Fibroblast of mammary gland (primary cell): ENCODE data around the gene ALOX5AP.
A peak's percentile ranks its signal among the peaks of the same experiment; 100 is the strongest.

Experiments
- DNase-seq: peaks from one replicate; pipeline ENCODE4 v3.0.0-alpha.2; 2010; ENCODE audit warnings: low read depth
- H3K4me3 ChIP-seq: 2 replicates; pipeline ENCODE4 v1.5.1; 2011; ENCODE audit warnings: low read depth, mild to moderate bottlenecking, low read length, moderate library complexity; ENCODE audit not compliant: control insufficient read depth
- TF ChIP-seq, protein P1 (sequence below): conservative IDR thresholded peaks from 2 replicates; pipeline ENCODE4 v1.5.1; 2011; ENCODE audit warnings: low read depth, low read length, inconsistent platforms; ENCODE audit not compliant: control insufficient read depth, insufficient read depth

ALOX5AP gene

DNA sequence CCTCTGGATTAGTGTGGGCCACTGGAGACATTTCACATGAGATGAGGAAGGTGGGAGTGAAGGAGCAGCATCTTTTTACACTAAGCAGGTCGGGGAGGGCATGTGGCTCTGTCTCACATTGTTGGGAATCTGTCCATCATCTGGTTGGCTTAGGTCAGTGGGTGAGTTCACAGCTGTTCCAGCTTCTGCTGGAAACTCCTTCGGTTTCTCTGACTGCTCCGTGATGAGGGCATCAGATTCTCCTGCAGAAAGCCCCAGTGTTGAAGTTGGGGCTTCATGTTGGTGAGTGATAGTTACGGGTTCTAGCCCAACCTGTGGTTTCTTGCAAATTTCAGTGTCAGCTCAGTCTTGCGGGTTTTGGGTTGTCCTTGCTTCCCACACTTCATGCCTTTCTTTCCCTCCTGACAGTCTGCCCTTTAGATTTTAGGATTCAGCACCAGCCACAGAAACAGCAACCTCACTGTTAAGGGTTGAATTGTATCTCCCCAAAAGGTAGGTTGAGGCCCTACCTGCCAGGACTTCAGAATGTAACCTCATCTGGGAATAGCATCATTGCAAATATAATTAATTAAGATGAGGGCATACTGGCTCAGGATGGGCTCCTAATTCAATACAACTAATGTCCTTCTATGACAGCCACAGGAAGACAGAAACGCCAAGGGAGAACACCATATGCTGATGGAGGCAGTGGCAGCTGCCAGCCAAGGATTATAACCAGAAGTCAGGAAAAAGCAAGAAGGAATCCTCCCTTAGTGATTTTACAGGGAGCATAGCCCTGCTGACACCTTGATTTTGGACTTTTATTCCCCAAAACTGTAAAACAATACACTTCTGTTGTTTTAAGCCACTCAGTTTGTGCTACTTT lies 7.6 kb upstream of the ALOX5AP start:
- TF ChIP-seq, protein P1, sequence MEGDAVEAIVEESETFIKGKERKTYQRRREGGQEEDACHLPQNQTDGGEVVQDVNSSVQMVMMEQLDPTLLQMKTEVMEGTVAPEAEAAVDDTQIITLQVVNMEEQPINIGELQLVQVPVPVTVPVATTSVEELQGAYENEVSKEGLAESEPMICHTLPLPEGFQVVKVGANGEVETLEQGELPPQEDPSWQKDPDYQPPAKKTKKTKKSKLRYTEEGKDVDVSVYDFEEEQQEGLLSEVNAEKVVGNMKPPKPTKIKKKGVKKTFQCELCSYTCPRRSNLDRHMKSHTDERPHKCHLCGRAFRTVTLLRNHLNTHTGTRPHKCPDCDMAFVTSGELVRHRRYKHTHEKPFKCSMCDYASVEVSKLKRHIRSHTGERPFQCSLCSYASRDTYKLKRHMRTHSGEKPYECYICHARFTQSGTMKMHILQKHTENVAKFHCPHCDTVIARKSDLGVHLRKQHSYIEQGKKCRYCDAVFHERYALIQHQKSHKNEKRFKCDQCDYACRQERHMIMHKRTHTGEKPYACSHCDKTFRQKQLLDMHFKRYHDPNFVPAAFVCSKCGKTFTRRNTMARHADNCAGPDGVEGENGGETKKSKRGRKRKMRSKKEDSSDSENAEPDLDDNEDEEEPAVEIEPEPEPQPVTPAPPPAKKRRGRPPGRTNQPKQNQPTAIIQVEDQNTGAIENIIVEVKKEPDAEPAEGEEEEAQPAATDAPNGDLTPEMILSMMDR = no peak
- H3K4me3 ChIP-seq = no peak overlapping the region
- DNase-seq = no peak

DNA sequence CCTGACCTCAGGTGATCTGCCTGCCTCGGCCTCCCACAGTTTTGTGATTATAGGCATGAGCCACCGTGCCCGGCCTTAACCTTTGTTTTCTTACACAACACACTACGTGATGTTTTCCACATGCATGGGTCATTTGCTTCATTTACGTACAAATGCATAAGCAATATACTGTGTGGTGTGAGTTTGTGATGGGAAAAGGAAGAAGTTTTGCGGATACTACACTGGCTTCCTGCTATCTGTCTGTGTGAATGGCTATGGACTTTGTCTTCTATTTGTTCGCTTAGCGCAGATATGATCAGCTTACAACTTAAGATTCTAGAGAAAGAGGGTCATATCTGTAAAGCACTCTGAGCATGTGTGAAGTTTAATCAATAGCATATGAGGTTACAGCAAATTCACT lies 5.5 kb upstream of the ALOX5AP start:
- no peak overlapping the region for H3K4me3 ChIP-seq
- DNase-seq = no peak
- TF ChIP-seq, protein P1 = no peak

DNA sequence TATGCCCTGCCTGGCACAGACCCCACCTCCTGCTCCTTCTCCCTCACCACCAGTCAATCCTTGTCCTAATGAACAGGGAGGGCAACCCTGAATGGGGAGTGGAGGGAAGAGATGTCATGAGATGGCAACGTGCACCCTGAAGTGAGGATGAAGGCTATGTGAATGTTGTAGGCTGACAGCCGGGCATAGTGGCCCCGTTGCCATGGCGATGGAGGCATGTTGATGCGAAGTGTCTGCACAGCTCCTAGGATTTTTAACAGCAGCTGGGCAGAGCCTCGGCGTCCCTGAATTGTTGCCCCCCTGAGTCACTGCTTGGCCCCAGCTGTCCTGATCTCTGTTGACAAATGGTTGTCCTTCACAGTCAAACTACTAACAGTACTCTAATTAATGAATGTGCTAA lies 4.8 kb upstream of the ALOX5AP start:
- no peak overlapping the region for H3K4me3 ChIP-seq
- DNase-seq = no peak
- TF ChIP-seq, protein P1 = no peak

DNA sequence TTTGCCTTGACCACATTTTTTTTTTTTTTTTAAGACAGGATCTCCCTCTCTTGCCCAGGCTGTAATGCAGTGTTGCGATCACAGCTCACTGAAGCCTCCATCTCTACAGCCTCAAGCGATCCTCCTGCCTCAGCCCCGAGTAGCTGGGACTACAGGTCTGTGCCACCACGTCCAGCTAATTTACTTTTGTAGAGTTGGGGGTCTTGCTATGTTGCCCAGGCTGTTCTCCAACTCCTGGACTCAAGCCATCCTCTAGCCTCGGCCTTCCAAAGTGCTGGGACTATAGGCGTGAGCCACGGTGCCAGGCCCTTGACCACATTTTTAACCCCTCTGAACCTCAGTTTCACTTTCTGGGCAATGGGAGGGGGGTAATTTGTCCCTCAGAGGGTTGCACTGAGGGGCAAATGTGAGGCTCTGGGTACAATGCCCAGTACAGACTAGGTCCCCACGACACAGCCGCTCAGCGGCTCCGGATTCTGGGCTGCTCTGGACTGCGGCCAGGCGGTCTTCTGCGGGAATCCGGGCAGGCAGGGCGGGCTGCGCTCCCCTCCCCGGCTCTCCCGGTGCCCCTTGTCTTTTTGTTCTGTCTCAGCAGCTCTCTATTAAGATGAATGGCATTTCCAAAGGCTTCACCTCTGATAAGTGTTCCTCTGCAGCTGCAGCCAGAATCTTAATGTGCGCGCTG lies 3.8 kb upstream of the ALOX5AP start:
- TF ChIP-seq, protein P1 = no peak
- no peak overlapping the region for H3K4me3 ChIP-seq
- no peak for DNase-seq

DNA sequence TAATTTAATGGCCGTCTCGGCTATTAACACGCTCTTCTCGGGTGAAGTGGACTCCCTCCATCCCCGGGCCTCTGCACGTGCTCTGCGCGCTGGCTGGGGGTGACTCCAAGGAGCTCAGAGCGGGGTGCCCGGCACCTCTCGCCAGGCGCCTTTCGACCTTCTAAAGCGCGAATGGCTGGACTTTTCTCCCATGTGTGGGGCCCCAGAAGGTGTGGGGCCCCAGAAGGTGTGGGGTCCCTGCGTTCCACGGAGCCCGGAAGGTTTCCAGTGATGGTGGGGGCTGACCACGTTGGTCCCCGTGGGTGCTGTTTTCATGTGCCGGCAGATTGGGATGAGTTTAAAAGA lies 3.3 kb upstream of the ALOX5AP start:
- DNase-seq = no peak
- H3K4me3 ChIP-seq = no peak overlapping the region
- TF ChIP-seq, protein P1 = no peak

DNA sequence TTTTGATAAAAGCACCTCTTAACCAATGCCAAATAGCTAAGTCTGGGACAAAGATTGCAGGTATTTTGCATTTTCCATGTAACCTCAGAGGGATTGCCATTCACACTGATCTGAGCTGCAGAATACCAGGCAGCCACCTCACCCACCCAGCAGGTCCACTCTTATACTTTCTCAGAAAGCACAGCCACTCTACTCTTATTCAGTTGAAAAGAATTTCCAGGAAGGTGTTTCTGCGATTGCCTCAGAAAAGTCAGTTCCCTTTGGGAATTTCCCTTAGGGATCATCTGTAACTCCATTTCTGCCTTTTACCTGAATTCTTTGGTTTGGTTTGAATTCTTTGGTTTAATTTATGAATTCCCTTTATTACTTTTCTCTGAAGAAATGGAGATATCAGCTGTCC lies 904 bp upstream of the ALOX5AP start:
- H3K4me3 ChIP-seq = no peak overlapping the region
- DNase-seq = peak; percentile 43
- TF ChIP-seq, protein P1 = no peak

DNA sequence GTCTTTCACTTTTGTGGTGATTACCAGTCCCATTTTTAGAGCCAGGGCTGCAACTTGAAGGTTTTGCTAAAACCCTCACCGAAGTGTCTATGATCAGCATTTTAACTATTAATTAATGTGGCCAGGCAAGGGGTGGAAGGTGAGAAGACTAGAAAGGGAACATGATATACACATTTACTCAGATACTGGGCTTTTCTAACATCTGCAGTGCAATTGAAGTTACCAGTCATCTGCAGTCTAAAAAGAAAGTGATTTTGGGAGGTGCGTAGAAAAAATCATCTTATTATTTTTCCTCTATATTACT lies 481 bp downstream of the ALOX5AP start:
- H3K4me3 ChIP-seq = no peak overlapping the region
- TF ChIP-seq, protein P1 = no peak
- no peak for DNase-seq
